ENCODE data around the gene SH3BP5L.

SH3BP5L gene

GRCh38 chr1:248782416-248783141, 43.1 kb downstream of the SH3BP5L start:
- in situ Hi-C loops (cut with HindIII; ENCODE audit: low sequenced_read_pairs): no loop called here

GRCh38 chr1:248779350-248779749, 46.4 kb downstream of the SH3BP5L start:
- in situ Hi-C loops (cut with HindIII; ENCODE audit: low sequenced_read_pairs): no loop called here

GRCh38 chr1:248778906-248779305, 46.8 kb downstream of the SH3BP5L start:
- in situ Hi-C loops (cut with HindIII; ENCODE audit: low sequenced_read_pairs): no loop called here

GRCh38 chr1:248776991-248777390, 48.7 kb downstream of the SH3BP5L start:
- in situ Hi-C loops (cut with HindIII; ENCODE audit: low sequenced_read_pairs): no loop called here

- in situ Hi-C loops (cut with HindIII; ENCODE audit: low sequenced_read_pairs): no loop called here
Measured at GRCh38 chr1:248775441-248775840, 50.3 kb downstream of the SH3BP5L start.

Data from endothelial cell of hepatic sinusoid (primary cell).